HG02588 (cell line): ENCODE results near the gene HIGD1C.
"Not testable (repeated sequence)": the region's sequence is repeated elsewhere in the genome, so short reads cannot be mapped to it uniquely, and the experiment has no call there.

Experiments
- ATAC-seq: cut with Tn5 transposase; IDR thresholded peaks from one replicate; pipeline ENCODE4 v1.9.1; 2021; ENCODE audit warnings: mild to moderate bottlenecking, moderate library complexity; ENCODE audit not compliant: unreplicated experiment

The HIGD1C gene

GRCh38 chr12:50933459-50934124, 18.8 kb upstream of the HIGD1C start:
- ATAC-seq: no peak

GRCh38 chr12:50934371-50934851, 17.9 kb upstream of the HIGD1C start:
- no peak for ATAC-seq

- ATAC-seq: no peak
Observed at GRCh38 chr12:50934981-50935807, 17.1 kb upstream of the HIGD1C start.

GRCh38 chr12:50936821-50937530, 15.4 kb upstream of the HIGD1C start:
- no peak for ATAC-seq

- ATAC-seq: no peak
Observed at GRCh38 chr12:50937653-50938052, 14.7 kb upstream of the HIGD1C start.

GRCh38 chr12:50947933-50948626, 4.3 kb upstream of the HIGD1C start:
- no peak for ATAC-seq

- ATAC-seq: no peak
Observed at GRCh38 chr12:50948798-50949197, 3.5 kb upstream of the HIGD1C start.

- ATAC-seq: no peak
Observed at GRCh38 chr12:50949801-50950302, 2.5 kb upstream of the HIGD1C start.

- no peak for ATAC-seq
Observed at GRCh38 chr12:50951112-50951511, 1.2 kb upstream of the HIGD1C start.

- no peak for ATAC-seq
Observed at GRCh38 chr12:50953047-50953446, 703 bp downstream of the HIGD1C start.

GRCh38 chr12:50954789-50955188, 2.4 kb downstream of the HIGD1C start:
- ATAC-seq: not testable (repeated sequence)

GRCh38 chr12:50955288-50955687, 2.9 kb downstream of the HIGD1C start:
- no peak for ATAC-seq

GRCh38 chr12:50955697-50956096, 3.4 kb downstream of the HIGD1C start:
- no peak for ATAC-seq

GRCh38 chr12:50960130-50960529, 7.8 kb downstream of the HIGD1C start:
- no peak for ATAC-seq

GRCh38 chr12:50961708-50962107, 9.4 kb downstream of the HIGD1C start:
- no peak for ATAC-seq

GRCh38 chr12:50964432-50964831, 12.1 kb downstream of the HIGD1C start:
- ATAC-seq: no peak

GRCh38 chr12:50971946-50972345, 19.6 kb downstream of the HIGD1C start:
- ATAC-seq: no peak

GRCh38 chr12:50979369-50980052, 27.2 kb downstream of the HIGD1C start:
- ATAC-seq: no peak

GRCh38 chr12:50980545-50980944, 28.2 kb downstream of the HIGD1C start:
- no peak for ATAC-seq
